ENCODE measurements around the gene LGR4. TPM values are rescaled to one million over a fixed set of nuclear protein-coding genes. Genes with fewer than 3 reads are reported as not detected.

The LGR4 gene
- total RNA-seq, 1 experiment from 2014 or later: 7.1 TPM

DNA sequence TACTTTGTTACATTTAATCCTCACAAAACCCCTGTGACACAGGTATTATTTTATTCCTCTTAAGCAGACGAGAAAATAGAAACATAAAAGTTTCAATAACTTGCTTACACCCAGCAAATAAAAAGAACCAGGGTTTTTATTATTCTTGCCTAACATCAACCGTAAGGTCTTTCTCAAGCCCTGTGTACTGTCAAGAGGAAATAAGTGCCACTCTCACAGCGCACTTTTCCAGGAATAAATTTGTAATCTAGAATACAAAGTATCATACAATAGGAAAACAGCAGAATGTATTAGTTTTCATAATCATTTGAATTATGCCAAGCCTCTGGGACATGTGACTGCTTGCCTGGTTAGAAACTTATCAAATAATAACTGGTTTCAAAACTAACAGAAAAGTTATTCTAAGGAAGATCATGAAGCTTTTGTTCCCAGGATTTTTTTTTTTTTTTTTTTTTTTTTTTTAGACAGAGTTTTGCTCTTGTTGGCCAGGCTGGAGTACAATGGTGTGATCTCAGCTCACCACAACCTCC, 117.0 kb downstream of the LGR4 start:
- no peaks in the 10 kb centered on the region for H3K9me2 ChIP-seq (ENCODE audit: insufficient read depth)
- no peaks in the 10 kb centered on the region for H3K79me2 ChIP-seq (ENCODE audit: insufficient read depth, low read length)
- no peak for DNase-seq (ENCODE audit: low read depth, low spot score)
- H2AFZ ChIP-seq (ENCODE audit: low read depth, low read length, poor library complexity, severe bottlenecking): no peak overlapping the region
- ChIA-PET CTCF (no interaction called here), POLR2A (no interaction called here), RAD21 (ENCODE audit: low non-redundant PET in 1 of 2, low total read pairs in 2 of 2, uncharacterized antibody in 2 of 2, unreplicated experiment in 2 of 2) (no interaction called here)
- H3K27ac ChIP-seq (ENCODE audit: low read depth, low read length): no peak overlapping the region
- no peaks in the 10 kb centered on the region for H3K9me3 ChIP-seq (ENCODE audit: control insufficient read depth in 1 of 2, insufficient read depth in 1 of 2, low read depth in 1 of 2, low read length in 2 of 2)
- TF ChIP-seq, protein P1, sequence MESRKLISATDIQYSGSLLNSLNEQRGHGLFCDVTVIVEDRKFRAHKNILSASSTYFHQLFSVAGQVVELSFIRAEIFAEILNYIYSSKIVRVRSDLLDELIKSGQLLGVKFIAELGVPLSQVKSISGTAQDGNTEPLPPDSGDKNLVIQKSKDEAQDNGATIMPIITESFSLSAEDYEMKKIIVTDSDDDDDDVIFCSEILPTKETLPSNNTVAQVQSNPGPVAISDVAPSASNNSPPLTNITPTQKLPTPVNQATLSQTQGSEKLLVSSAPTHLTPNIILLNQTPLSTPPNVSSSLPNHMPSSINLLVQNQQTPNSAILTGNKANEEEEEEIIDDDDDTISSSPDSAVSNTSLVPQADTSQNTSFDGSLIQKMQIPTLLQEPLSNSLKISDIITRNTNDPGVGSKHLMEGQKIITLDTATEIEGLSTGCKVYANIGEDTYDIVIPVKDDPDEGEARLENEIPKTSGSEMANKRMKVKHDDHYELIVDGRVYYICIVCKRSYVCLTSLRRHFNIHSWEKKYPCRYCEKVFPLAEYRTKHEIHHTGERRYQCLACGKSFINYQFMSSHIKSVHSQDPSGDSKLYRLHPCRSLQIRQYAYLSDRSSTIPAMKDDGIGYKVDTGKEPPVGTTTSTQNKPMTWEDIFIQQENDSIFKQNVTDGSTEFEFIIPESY (IDR thresholded peaks at IDR 0.05; ENCODE audit: extremely low read depth, insufficient replicate concordance, low read length): no peak
- no peak for TF ChIP-seq JUND (IDR thresholded peaks at IDR 0.05)
- TF ChIP-seq EZH2 (IDR thresholded peaks at IDR 0.05): no peak
- TF ChIP-seq EGR1 (IDR thresholded peaks at IDR 0.05; ENCODE audit: low read depth): no peak
- TF ChIP-seq TCF7L2 (IDR thresholded peaks at IDR 0.05; ENCODE audit: borderline replicate concordance, extremely low read depth, insufficient read depth, insufficient read length): no peak
- no peak for TF ChIP-seq RAD21 (IDR thresholded peaks at IDR 0.05; ENCODE audit: low read depth)
- TF ChIP-seq CEBPB (IDR thresholded peaks at IDR 0.05; ENCODE audit: low read depth): no peak
- no peak for TF ChIP-seq YY1 (IDR thresholded peaks at IDR 0.05; ENCODE audit: extremely low read depth, insufficient replicate concordance, low read depth, low read length)
- no peak for TF ChIP-seq ZNF274 (IDR thresholded peaks at IDR 0.05; ENCODE audit: low read depth, low read length)
- no peak for TF ChIP-seq EZH2phosphoT487 (IDR thresholded peaks at IDR 0.05; ENCODE audit: borderline replicate concordance)
- TF ChIP-seq FOSL1 (IDR thresholded peaks at IDR 0.05; ENCODE audit: low read depth): no peak
- 0 out of 4 replicates have a peak, but pooled peaks cover 0 to 2% of the 10 kb centered on the region in 2 experiments for H3K36me3 ChIP-seq (ENCODE audit: control insufficient read depth in 1 of 2, insufficient read depth in 2 of 2, low read length in 2 of 2)
- ATAC-seq: no peak
- H4K20me1 ChIP-seq (ENCODE audit: insufficient read depth): no peaks in the 10 kb centered on the region
- no peaks in the 10 kb centered on the region for H3K27me3 ChIP-seq (ENCODE audit: insufficient read depth, low read length)
- no peak overlapping the region for H3K9ac ChIP-seq (ENCODE audit: low read length)
- no peak overlapping the region for H3K4me2 ChIP-seq (ENCODE audit: low read length)
- H3K4me1 ChIP-seq (ENCODE audit: control insufficient read depth in 1 of 2, insufficient read depth in 2 of 2, low read length in 2 of 2): peaks cover 0 to 8% of the 10 kb centered on the region in 2 experiments; a peak in 1 of 4 replicates
- no TSS peak for BruUV-seq (replicated peaks)
- intact Hi-C loops (cut with micrococcal nuclease): no loop called here
- H3K4me3 ChIP-seq (replicated peaks in 1 of 2; ENCODE audit: low read depth in 1 of 2, low read length in 2 of 2): no peak overlapping the region
